Putamen (tissue), 1 donor: Measurements from ENCODE around the gene SLC31A1.
"Not testable (repeated sequence)": the region's sequence is repeated elsewhere in the genome, so short reads cannot be mapped to it uniquely, and the experiment has no call there.

ENCODE experiments used
- DNase-seq: peaks from one replicate; pipeline ENCODE4 v3.0.0-alpha.2; 2016; ENCODE audit warnings: low spot score

Gene SLC31A1

DNA sequence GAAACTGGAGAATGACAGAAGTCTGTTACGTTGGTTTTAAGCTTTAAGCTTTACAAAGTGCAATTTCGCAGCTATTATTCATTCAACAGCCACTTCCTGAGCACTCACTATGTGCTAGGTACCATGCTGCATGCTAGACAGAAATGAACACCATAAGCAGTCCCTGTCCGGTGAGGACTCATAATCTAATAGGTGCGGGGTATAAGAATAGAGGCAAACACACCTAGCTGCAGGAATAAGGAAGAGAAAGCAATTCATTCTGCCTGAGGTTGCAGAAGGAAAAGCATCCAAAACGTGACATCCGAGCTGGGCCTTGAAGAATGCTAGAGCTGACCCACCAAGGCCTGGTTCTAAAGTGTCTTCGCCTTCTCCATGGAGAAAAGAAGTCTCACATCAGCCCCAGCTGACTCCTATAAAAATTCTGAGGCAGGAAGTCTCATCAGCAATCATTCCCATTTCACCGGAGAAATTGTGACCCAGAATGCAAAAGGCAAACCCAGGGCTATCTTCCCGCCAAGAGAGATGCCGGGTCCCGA lies 809 bp upstream of the SLC31A1 start:
- DNase-seq = no peak

DNA sequence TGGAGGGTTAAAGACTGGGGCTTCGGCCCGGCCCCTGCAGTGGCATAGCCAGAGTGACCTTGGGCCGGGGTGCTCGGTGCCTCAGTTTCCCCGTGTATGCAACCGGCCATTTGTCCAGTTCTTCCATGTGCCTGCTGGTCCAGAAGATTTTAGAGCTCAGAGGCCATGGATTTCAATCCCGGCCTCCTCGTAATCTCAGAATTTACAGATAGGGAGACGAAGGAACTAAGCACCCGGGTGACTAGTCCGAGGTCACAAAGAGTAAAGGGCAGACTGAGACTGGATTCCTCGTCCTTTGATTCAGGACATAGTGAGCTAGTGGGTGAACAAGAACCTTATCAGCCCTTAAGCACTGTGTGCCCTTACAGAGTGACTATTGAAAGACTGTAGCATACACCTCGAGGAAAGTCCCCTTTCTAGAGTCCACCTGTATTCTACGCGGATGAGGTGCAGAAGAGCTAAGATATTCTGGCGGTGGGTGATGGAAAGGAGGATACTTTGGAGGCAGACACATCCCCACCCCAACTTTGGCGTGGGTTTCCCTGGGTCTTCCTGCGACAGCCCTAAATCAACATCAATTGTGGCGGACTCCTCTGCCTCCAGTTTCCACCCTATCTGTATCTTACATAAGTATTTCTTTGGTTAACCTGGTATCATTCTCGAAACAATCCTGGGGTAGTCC lies 597 bp downstream of the SLC31A1 start:
- DNase-seq = peak; percentile 11

DNA sequence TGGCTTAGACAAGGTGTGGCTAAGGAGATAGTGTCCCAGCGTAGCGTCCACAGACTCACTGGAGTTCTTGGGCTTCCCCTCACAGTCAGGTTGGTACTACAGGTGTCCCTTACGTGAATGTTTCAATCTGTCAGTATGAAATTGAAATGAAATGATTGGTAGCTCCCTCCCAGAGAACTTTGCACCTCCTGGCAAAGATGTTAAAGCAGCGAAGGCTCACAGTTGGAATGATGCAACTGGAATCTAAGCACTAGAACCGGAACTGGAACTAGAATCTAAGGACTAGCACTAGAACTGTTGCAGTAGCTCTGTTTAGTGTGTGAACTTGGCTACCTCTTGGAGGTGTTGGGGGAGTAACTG lies 1.1 kb downstream of the SLC31A1 start:
- no peak for DNase-seq

DNA sequence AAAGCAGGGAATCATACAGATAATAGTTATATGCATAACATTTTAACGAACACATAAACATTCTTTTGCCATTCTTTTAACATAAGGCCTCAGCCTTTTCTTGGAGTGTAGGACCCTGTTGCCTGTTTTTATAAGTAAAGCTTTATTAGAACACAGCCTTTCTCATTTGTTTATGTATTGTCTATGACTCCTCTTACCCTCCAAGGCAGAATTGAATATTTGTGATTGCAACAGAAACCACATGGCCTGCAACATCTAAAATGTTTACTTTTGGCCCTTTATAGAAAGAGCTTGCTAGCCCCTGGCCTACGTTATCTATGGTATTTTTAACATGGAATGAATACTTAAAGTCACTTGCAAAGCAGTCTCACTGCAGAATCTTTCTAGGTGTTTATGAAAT lies 2.6 kb downstream of the SLC31A1 start:
- no peak for DNase-seq

DNA sequence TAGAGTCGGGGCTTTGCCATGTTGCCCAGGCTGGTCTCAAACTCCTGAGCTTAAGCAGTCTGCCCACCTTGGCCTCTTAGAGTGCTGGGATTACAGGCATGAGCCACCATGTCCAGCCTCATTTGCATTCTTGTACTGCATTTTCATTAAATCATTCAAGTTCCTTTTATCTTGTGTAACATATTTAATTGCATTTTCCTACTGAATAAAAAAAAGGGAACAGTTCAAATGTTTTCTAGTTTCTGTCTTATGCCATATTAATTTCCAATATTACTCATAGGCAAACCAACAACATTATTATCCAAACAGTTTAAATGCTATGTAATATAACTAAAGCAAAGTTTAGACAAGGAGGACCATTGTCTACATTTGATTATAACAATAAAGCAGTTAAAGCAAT lies 6.1 kb downstream of the SLC31A1 start:
- DNase-seq = no peak

DNA sequence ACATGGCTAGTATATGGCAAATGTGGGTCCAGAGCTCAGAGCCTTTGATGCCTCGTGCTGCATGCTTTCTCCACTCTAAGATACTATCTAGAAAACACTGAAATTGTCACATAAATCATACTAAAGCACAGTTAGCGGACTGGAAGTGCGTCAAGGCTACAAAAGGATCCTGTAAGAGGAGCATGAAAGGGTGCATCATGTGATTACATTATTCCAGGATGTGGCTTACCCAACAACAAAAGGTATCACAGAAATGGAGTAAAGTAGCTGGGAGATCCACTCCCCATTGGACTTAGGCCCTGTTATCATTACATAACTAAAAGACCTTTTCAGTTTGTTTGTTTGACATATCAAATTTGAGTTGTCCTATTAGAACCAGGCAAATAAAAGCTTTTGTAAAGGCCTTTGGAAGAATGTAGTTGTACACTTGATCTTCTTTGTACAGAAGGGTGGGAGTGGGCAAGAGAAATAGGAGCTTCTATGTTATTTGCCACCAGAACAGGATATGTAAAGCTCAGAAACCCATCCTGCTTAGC lies 6.9 kb downstream of the SLC31A1 start:
- DNase-seq = no peak

DNA sequence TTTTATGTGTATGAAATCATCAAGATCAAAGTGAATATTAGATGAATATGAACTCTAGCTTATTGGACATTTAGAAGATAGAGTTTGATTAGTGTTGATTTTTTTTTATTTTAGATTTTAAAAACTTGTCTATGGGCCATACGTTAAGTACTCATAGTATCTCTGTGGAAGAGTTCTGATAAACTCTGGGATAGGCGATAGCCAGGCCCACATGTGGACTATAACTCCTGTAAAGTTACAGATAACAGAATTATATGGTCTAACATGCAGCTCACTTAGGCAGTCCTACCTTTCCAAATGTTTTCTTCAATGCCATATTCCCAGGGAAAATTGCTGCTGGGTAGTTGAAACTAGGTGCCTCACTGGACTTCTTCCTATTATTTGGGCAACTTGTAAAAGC lies 10.4 kb downstream of the SLC31A1 start:
- DNase-seq = no peak

DNA sequence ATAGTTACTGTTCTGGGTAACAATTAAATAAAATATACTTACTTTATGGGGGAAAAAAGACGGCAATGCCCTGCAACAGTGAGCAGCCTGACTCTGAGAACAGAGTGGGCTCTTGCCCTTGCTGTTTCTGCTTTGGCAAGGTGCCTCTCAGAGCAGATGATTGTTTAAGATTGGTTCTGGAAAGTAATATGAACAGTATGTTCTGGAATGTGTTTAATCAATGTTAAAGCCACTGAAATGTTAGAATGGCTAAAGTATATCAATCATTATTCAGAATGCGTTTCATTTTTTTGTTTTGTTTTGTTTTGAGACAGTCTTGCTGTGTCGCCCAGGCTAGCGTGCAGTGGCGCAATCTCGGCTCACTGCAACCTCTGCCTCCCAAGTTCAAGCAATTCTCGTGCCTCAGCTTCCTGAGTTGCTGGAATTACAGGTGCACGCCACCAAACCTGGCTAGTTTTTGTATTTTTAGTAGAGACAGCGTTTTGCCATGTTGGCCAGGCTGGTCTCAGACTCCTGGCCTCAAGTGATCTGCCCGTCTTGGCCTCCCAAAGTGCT lies 14.4 kb downstream of the SLC31A1 start:
- not testable (repeated sequence) for DNase-seq

DNA sequence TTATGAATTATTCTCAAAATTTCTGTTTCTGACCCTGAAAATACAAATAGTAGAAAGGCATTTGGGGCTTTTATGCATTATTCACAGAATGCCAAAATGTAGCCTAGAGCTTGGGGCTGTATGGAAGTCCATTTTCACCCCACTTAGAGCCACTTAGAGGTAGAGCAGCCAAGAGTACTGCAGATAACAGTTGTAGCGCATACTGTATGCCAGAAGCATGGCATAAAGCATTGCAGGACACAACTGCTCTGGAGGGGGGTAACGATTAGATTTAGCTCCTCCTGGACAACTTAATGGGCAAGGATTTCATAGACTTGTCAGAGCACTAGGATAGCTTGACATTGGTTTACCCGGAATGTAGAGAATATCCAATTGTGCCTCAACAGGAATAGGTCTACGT lies 15.7 kb downstream of the SLC31A1 start:
- no peak for DNase-seq

DNA sequence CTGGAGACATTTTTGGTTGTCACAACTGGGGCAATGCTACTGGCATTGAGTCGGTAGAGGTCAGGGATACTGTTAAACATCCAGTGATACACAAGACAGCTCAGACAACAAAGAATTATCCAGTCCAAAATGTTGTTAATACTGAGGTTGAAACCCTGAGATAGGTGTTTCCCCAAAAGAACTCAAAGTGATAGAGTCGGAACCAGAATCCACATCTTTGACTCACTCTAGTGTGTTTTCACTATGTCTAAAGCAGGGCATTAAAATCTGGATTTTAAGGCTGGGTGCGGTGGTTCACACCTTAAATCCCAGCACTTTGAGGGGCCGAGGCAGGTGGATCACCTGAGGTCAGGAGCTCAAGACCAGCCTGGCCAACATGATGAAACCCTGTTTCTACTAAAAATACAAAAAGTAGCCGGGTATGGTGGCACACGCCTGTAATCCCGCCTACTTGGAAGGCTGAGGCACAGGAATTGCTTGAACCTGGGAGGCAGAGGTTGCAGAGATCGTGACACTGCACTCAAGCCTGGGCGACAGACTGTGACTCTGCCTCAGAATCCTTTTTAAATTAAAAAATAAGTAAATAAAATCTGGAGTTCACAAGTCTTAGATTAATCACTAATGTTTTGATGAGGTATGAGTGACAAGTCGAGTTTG lies 17.0 kb downstream of the SLC31A1 start:
- DNase-seq = no peak

DNA sequence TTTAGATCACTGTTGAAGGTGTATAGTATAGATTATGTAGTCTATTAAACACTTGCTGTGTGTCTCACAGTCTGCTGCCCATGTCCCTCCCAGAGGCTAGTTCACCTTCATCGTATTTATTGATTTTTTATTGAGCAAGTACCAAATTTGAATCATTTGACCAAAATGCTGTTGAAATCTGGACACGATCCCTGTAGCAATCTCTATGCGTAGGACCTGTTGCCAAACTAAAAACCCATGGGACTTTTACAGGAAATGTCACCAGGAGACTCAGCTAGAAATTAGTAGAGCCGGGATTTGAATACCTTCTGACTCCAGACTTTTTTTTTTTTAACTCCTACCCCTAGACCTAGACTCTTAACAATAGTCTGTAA lies 17.5 kb downstream of the SLC31A1 start:
- no peak for DNase-seq

DNA sequence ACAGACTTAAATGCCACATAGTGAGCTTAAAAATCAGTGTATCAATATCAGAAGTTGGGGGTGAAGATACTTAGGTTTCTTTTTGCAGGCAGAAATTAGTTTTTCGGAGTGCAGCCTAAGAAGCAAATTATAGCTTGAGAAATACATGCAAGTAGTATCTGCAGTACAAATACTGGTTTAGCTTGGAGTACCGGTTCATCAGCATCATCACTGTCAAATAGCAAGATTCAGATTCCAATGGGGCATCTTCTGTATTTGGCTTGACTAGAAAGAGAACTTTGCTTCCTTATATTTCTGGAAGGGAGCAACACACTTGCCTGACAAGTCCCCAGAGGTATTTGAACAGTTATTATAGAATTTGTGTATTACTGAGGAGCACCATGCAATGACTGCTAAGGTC lies 19.8 kb downstream of the SLC31A1 start:
- no peak for DNase-seq

DNA sequence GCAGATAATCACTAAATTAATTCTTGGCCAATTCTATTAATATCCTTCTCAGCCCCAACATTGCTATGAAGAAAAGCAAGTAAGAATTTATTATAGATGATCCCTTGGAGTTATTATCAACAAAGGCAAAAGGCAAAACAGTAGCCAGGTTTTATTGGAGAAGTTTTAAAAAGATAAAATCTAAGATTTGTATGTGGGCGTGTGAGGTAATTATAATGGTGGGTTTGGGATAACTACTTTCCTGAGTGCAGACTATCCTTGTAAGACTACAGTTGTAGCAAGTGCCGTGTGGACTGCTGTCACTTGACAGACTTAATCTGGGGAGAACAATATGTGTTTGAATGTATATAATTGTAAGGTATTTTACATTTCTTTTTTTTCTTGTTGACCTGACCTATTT lies 23.2 kb downstream of the SLC31A1 start:
- DNase-seq = no peak

DNA sequence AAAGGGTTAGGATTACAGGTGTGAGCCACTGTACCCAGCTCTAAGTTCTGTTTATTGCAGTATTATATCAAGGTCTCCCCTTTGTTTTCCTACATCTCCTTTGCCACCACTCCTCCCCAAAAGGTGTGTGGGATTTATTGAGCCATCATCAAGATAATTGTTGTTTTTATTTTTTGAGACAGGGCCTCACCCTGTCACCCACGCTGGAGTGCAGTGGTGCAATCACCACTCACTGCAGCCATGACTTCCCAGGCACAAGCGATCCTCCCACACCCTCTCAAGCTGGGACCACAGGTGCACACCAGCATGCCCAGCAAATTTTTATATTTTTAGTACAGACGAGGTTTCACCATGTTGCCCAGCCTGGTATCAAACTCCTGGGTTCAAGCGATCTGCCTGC lies 24.6 kb downstream of the SLC31A1 start:
- DNase-seq = no peak

DNA sequence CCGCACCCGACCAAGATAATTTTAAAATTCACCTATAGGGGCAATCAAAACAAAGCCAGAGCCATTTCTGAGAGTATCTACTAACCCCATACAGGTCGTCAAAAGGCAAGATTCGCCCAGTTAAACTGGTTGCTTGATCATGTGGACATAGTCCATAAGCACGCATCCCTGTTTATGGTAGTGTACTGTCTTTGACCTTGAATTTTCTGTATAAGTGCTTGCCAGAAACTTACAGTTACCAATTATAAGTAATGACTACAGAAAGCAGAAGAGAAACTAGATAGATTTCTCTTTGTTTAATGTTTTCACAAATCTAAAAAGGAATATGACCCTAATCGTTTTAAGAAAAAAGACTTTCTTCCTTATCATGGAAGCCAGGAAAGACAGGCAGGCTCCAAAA lies 25.6 kb downstream of the SLC31A1 start:
- no peak for DNase-seq

DNA sequence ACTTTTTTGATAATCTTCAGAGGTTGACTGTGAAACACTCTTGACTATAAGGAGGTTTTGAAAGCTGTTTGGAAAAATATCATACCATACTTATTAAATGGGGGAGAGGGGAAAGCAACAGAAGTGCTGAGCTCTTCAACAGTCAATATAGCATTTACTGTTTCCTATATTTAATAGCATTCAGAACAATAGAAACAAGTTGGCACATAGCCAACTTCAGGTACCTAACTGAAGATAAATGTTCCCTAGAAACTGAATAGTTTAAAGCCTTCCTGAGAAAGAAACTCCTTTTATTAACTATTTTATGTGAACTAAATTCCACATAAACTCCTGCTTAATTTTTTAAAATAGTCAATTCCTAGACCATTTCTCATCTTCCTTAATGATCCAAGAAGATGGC lies 26.3 kb downstream of the SLC31A1 start:
- DNase-seq = no peak

DNA sequence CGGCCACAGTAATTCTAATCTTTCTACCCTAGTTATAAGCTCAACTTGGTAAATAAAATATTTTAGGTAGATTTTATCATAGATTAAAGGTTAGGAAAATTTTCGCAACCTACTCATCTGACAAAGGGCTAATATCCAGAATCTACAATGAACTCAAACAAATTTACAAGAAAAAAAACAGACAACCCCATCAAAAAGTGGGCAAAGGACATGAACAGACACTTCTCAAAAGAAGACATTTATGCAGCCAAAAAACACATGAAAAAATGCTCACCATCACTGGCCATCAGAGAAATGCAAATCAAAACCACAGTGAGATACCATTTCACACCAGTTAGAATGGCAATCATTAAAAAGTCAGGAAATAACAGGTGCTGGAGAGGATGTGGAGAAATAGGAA lies 28.3 kb downstream of the SLC31A1 start:
- not testable (repeated sequence) for DNase-seq

DNA sequence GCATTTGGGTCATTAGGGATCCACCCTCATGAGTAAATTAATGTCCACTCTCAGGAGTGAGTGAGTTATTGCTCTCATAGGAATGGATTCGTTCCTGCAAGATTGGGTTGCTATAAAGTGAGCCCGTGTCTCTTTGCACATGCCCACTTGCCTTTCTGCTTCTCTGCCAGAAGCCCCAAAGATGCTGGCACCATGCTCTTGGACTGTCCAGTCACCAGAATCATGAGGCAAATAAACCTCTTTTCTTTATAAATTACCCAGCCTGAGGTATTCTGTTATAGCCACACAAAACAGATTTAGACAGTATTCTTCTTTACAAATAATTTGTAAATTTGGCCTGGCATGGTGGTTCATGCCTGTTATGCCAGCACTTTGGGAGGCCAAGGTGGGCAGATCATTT lies 29.5 kb downstream of the SLC31A1 start:
- DNase-seq = no peak

DNA sequence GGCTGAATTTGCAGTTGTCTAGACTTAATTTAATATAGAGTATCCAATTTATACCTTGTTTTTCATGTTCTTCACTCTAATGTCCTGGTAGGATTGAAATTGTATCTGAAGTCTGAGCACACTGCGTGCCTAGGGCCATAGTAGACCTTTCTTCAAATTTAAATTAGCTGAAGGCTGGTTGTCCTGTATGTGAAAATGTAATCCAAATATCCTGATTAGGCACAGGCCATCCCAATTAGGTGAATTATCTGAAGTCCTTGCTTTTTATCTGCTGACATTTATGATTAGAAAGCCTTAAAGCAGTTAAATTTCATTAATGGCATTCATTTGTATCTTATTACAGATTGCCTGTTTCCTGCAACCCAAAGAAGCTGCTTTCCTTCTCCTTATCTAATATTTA lies 33.6 kb downstream of the SLC31A1 start:
- DNase-seq = no peak

DNA sequence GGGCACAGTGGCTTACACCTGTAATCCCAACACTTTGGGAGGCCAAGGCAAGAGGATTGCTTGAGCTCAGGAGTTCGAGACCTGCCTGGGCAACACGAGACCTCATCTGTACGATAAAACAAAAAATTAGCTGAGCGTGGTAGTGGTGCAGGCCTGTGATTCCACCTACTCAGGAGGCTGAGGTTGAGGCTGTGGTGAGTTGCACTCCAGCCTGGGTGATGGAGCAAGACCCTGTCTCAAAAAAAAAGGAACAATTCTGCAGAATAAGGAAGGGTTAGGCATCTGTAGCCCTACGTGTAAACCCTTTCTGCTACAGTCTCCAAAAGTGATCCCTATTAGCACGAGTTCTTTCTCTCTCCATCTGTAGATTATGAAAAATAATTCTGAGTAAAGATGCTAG lies 34.1 kb downstream of the SLC31A1 start:
- no peak for DNase-seq

DNA sequence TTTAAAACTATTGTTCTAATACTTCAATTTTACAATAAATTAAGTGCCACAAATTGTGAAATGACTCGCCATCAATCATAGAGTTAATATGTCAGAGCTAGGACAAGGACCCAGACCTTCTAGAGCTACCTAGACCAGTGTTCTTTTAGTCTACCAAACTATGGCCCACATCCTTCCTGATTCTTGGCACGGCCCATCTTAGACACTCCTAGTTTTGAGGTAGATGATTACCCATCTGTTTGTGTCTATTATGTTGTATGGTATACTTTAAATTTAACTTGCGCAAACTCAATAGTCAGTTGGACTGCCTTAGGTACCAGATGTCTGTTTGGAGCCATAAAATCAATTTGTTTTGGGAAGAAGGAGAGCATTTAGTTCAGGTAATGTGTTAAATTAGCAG lies 36.5 kb downstream of the SLC31A1 start:
- no peak for DNase-seq

DNA sequence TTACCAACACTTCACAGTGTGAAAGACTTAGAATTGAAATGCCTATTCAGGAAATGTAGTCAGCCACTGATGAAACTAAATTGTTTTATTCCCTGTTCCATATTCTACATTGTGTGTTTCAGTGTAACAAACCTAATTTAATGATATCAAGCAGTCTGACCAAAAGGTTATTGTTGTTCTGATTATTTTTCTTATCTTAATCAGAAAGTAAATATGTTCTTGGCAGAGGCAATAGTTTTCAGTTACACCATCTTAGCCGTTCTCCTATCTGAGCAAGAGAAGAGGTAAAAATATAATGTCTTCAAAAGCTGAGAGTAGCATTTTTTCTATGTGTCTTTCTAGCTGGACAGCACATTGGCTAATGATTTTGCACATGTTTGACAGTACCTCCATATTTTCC lies 36.9 kb downstream of the SLC31A1 start:
- no peak for DNase-seq

DNA sequence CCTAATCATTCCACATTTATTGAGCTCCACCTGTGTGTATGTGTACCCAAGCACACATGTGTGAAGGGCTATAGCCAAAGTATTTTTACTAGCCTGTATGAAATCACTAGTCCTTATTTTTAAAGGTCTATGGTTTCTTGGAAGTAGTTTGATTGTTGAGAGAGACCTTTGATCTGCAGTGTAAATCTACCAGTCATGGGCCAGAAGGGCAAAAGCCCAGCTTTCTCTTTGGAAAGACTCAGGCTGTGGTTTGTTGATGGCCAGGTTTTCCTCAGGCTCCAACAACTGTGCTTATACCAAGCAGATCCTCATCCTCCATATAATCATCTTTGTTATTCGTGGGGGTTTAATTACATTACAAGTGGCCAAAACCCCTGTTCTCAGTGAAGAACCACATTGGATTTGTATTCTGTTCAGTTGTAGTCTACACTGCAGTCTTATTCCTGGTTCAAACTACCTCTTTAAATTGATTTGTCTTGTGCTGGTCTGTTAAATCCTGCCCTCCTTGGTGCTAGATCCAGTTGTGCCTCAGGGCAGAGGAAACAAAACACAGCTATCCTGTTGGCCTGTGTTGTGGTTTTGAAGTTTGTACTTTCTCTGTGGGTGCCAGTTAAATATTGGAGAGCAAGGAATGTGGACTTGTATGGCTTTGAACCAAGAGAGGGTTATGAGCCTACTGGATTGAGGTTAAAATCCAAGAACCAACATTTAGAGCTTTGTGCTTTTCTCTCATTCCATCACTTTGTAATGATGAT lies 40.8 kb downstream of the SLC31A1 start:
- no peak for DNase-seq
